A549 (cell line): ENCODE measurements around the gene MAMSTR. TPM values are rescaled to one million over a fixed set of nuclear protein-coding genes. Genes with fewer than 3 reads are reported as not detected.

Experiments used
- ATAC-seq, 2 experiments: fragments of 200-7000 bp in 1 of 2; fragments of >200 bp in 1 of 2; cut with Nextera tagmentation in 1 of 2; cut with Tn5 transposase in 1 of 2; 3 replicates each; pipeline versions ENCODE4 v1.8.0 to v1.9.1; 2018 to 2020; ENCODE audit warnings: mild to moderate bottlenecking in 1 of 2, moderate library complexity in 1 of 2
- CTCF ChIA-PET: fragments of 300-600 bp; sonication (Branson Sonifier 250); formaldehyde crosslinking; extraction: SDS; loops from one replicate; lab custom pipeline; 2021; ENCODE audit warnings: antibody characterized with exemption, inconsistent platforms; lab: Yijun Ruan, JAX
- POLR2A ChIA-PET: fragments of 350-600 bp; formaldehyde crosslinking; extraction: SDS; loops from one replicate; lab custom pipeline; 2021; ENCODE audit warnings: antibody characterized with exemption, inconsistent platforms; lab: Yijun Ruan, JAX
- DNase-seq, 2 experiments: peaks; one replicate each; pipeline versions ENCODE4 v3.0.0 to v3.0.0-alpha.2; 2011 to 2016; ENCODE audit warnings: low read depth in 1 of 2, low spot score in 1 of 2
- FAIRE-seq: peaks from 2 replicates; lab custom pipeline; 2011; peaks lifted over from hg19 to GRCh38; lab: Jason Lieb, UNC
- H3K27ac ChIP-seq, 2 experiments: fragments of >200 bp; sonication (Bioruptor Twin); formaldehyde crosslinking; 3 replicates each; pipeline ENCODE4 v1.5.1; 2016 to 2017
- H3K4me1 ChIP-seq: fragments of >200 bp; sonication (Bioruptor Twin); formaldehyde crosslinking; 3 replicates; pipeline ENCODE4 v1.6.1; 2016
- H3K4me2 ChIP-seq: fragments of >200 bp; sonication (Bioruptor Twin); formaldehyde crosslinking; 3 replicates; pipeline ENCODE4 v1.6.1; 2016
- H3K4me3 ChIP-seq: fragments of >200 bp; sonication (Bioruptor Twin); formaldehyde crosslinking; 3 replicates; pipeline ENCODE4 v1.5.1; 2016
- H3K9me3 ChIP-seq: fragments of >200 bp; sonication (Bioruptor Twin); formaldehyde crosslinking; 3 replicates; pipeline ENCODE4 v1.6.1; 2016
- ATOH8 ChIP-seq: fragments of 250-450 bp; sonication (Bioruptor Pico); IDR thresholded peaks from 2 replicates; pipeline ENCODE4 v1.5.0; 2020; ENCODE audit warnings: low read depth, mild to moderate bottlenecking, moderate library complexity
- BHLHE40 ChIP-seq: IDR thresholded peaks from 2 replicates; pipeline ENCODE4 v1.6.1; 2012; ENCODE audit warnings: low read depth, low read length, inconsistent platforms
- CBX2 ChIP-seq: fragments of 200-600 bp; sonication (generic); IDR thresholded peaks from 2 replicates; pipeline ENCODE4 v1.6.1; 2016; ENCODE audit warnings: low read depth, mild to moderate bottlenecking, borderline replicate concordance
- CHD2 ChIP-seq: fragments of 150-350 bp; IDR thresholded peaks from 2 replicates; pipeline ENCODE4 v1.6.1; 2014; ENCODE audit warnings: low read length; ENCODE audit not compliant: partially characterized antibody
- CHD4 ChIP-seq: fragments of 200-600 bp; sonication (generic); IDR thresholded peaks from 2 replicates; pipeline ENCODE4 v1.6.1; 2016; ENCODE audit warnings: antibody characterized with exemption, mild to moderate bottlenecking, borderline replicate concordance
- EHF ChIP-seq: fragments of 250-450 bp; sonication (Bioruptor Pico); IDR thresholded peaks from 2 replicates; pipeline ENCODE4 v1.5.0; 2020; ENCODE audit warnings: mild to moderate bottlenecking
- EHMT2 ChIP-seq: fragments of 200-600 bp; sonication (generic); IDR thresholded peaks from 2 replicates; pipeline ENCODE4 v1.6.1; 2016; ENCODE audit warnings: antibody characterized with exemption, low read depth, mild to moderate bottlenecking, moderate library complexity
- EP300 ChIP-seq, 2 experiments: fragments of >200 bp; sonication (Bioruptor Twin); formaldehyde crosslinking; IDR thresholded peaks; 2 replicates in 1 of 2; 3 replicates in 1 of 2; pipeline ENCODE4 v1.6.1; 2016 to 2017
- FOSB ChIP-seq: fragments of 250-450 bp; sonication (Bioruptor Pico); IDR thresholded peaks from 2 replicates; pipeline ENCODE4 v1.5.0; 2020; ENCODE audit warnings: mild to moderate bottlenecking, moderate library complexity
- FOSL2 ChIP-seq, 2 experiments: fragments of 450-650 bp in 1 of 2; fragments of >200 bp in 1 of 2; sonication (Bioruptor Twin) in 1 of 2; formaldehyde crosslinking; IDR thresholded peaks; 2 replicates each; pipeline versions ENCODE4 v1.5.0 to v1.6.1; 2016 to 2020; ENCODE audit warnings: mild to moderate bottlenecking in 1 of 2, moderate library complexity in 1 of 2
- FOXS1 ChIP-seq: fragments of 250-450 bp; sonication (Bioruptor Pico); IDR thresholded peaks from 2 replicates; pipeline ENCODE4 v1.5.0; 2020; ENCODE audit warnings: mild to moderate bottlenecking, moderate library complexity
- GATA3 ChIP-seq: IDR thresholded peaks from 2 replicates; pipeline ENCODE4 v1.6.1; 2012; ENCODE audit warnings: borderline replicate concordance
- HEYL ChIP-seq: fragments of 250-450 bp; sonication (Bioruptor Pico); IDR thresholded peaks from 2 replicates; pipeline ENCODE4 v1.8.0; 2021; ENCODE audit warnings: mild to moderate bottlenecking, moderate library complexity
- HMGXB4 ChIP-seq: fragments of 250-450 bp; sonication (Bioruptor Pico); IDR thresholded peaks from 2 replicates; pipeline ENCODE4 v1.5.0; 2021; ENCODE audit warnings: mild to moderate bottlenecking, moderate library complexity, borderline replicate concordance
- HOXA7 ChIP-seq: fragments of 250-450 bp; sonication (Bioruptor Pico); IDR thresholded peaks from 2 replicates; pipeline ENCODE4 v1.5.0; 2020; ENCODE audit warnings: mild to moderate bottlenecking, moderate library complexity
- HOXB5 ChIP-seq: fragments of 250-450 bp; sonication (Bioruptor Pico); IDR thresholded peaks from 2 replicates; pipeline ENCODE4 v1.5.0; 2020; ENCODE audit warnings: mild to moderate bottlenecking, moderate library complexity
- JUNB ChIP-seq: fragments of >200 bp; sonication (Bioruptor Twin); formaldehyde crosslinking; IDR thresholded peaks from 2 replicates; pipeline ENCODE4 v1.6.1; 2016
- KDM5A ChIP-seq: fragments of 200-600 bp; sonication (generic); IDR thresholded peaks from 2 replicates; pipeline ENCODE4 v1.6.1; 2016; ENCODE audit warnings: antibody characterized with exemption, mild to moderate bottlenecking
- MAFK ChIP-seq: fragments of 450-650 bp; IDR thresholded peaks from 2 replicates; pipeline ENCODE4 v1.6.1; 2014; ENCODE audit not compliant: partially characterized antibody
- MAZ ChIP-seq: fragments of 150-350 bp; IDR thresholded peaks from 2 replicates; pipeline ENCODE4 v1.6.1; 2014; ENCODE audit warnings: antibody characterized with exemption, low read depth, low read length, borderline replicate concordance
- NFE2L2 ChIP-seq: fragments of 150-350 bp; conservative IDR thresholded peaks from 2 replicates; pipeline ENCODE4 v1.6.1; 2014; ENCODE audit warnings: low read length
- NPAS2 ChIP-seq: fragments of 250-450 bp; sonication (Bioruptor Pico); IDR thresholded peaks from 2 replicates; pipeline ENCODE4 v1.8.0; 2022; ENCODE audit warnings: mild to moderate bottlenecking, moderate library complexity, borderline replicate concordance
- PBX3 ChIP-seq: IDR thresholded peaks from 2 replicates; pipeline ENCODE4 v1.6.1; 2012
- POLR2AphosphoS2 ChIP-seq: conservative IDR thresholded peaks from 2 replicates; pipeline ENCODE4 v1.6.1; 2012; ENCODE audit warnings: low read length, improper control_type of control experiment, inconsistent platforms
- RAD21 ChIP-seq, 2 experiments: fragments of >200 bp in 1 of 2; sonication (Bioruptor Twin) in 1 of 2; formaldehyde crosslinking in 1 of 2; IDR thresholded peaks in 1 of 2; conservative IDR thresholded peaks in 1 of 2; 2 replicates in 1 of 2; 3 replicates in 1 of 2; pipeline ENCODE4 v1.6.1; 2012 to 2018; ENCODE audit warnings: inconsistent platforms in 1 of 2
- RCOR1 ChIP-seq: fragments of 150-350 bp; IDR thresholded peaks from 2 replicates; pipeline ENCODE4 v1.6.1; 2014; ENCODE audit warnings: antibody characterized with exemption, low read length, low read depth
- RFX5 ChIP-seq: fragments of 450-650 bp; IDR thresholded peaks from 2 replicates; pipeline ENCODE4 v1.7.1; 2014; ENCODE audit warnings: antibody characterized with exemption, mild to moderate bottlenecking, moderate library complexity
- SMC3 ChIP-seq: fragments of >200 bp; sonication (Bioruptor Twin); formaldehyde crosslinking; IDR thresholded peaks from 3 replicates; pipeline ENCODE4 v1.6.1; 2018; ENCODE audit warnings: inconsistent platforms
- TP53 ChIP-seq: fragments of 250-450 bp; sonication (Bioruptor Pico); IDR thresholded peaks from 2 replicates; pipeline ENCODE4 v1.5.0; 2021; ENCODE audit warnings: mild to moderate bottlenecking, moderate library complexity
- ZC3H11A ChIP-seq: fragments of 450-650 bp; IDR thresholded peaks from 2 replicates; pipeline ENCODE4 v1.6.1; 2014; ENCODE audit warnings: antibody characterized with exemption, mild to moderate bottlenecking
- ZNF302 ChIP-seq: fragments of 250-450 bp; sonication (Bioruptor Pico); IDR thresholded peaks from 2 replicates; pipeline ENCODE4 v1.9.0; 2021; ENCODE audit warnings: inconsistent platforms, mild to moderate bottlenecking, moderate library complexity
- WGBS: methylation state at CpG from one replicate; pipeline ENCODE4 v1.1.6; 2017; ENCODE audit errors: missing lambda C conversion rate; 5-methylcytosine and 5-hydroxymethylcytosine counted together
- polyA plus RNA-seq, 4 experiments: library from polyadenylated mRNA; depleted of rRNA in 3 of 4; stranded (reverse); fragments of >200 nt; fragmentation: RNase III in 1 of 4; extraction: RNeasy Plus Mini Kit Qiagen cat#74134 plus additional on column Dnase treatment in 1 of 4; gene quantifications; 2 replicates in 3 of 4; 3 replicates in 1 of 4; pipeline ENCODE4 v1.2.3, GENCODE V29; 2011 to 2017
- TF ChIP-seq, protein P1 (sequence below): fragments of >200 bp; sonication (Bioruptor Twin); formaldehyde crosslinking; IDR thresholded peaks from 3 replicates; pipeline ENCODE4 v1.5.1; 2016
- TF ChIP-seq, protein P2 (sequence below): fragments of >200 bp; sonication (Bioruptor Twin); formaldehyde crosslinking; IDR thresholded peaks from 3 replicates; pipeline ENCODE4 v1.6.1; 2016
- TF ChIP-seq, protein P3 (sequence below): IDR thresholded peaks from 2 replicates; pipeline ENCODE4 v1.6.1; 2012

Gene MAMSTR
- polyA plus RNA-seq, 2 of the 4 experiments (the other 2 are of a cell fraction): 0.44 to 0.52 TPM

- ATAC-seq: peak; percentile 77 to 87
- CTCF ChIA-PET: interaction anchor here (0.6 to 5.4 kb wide), 11 partner anchors 8 to 238 kb away, joined by 3 to 69 read pairs (median 4); partner anchors contain the start of genes HSD17B14 and IZUMO1
These were observed 15.6 kb upstream of the MAMSTR start for GRCh38 chr19:48735031-48735615.

More at GRCh38 chr19:48735031-48735615, 15.6 kb upstream of the MAMSTR start:
- H3K4me3 ChIP-seq: peak overlapping the region; percentile 49
- H3K9me3 ChIP-seq: no peaks in the 10 kb centered on the region
- peak; percentile 85 to 95 for DNase-seq
- no peak for TF ChIP-seq FOSL2 (IDR thresholded peaks at IDR 0.05)
- no peak for TF ChIP-seq FOSL2 (CRISPR knock-in tag; IDR thresholded peaks at IDR 0.05)
- TF ChIP-seq ZC3H11A: no peak
- TF ChIP-seq, protein P1, sequence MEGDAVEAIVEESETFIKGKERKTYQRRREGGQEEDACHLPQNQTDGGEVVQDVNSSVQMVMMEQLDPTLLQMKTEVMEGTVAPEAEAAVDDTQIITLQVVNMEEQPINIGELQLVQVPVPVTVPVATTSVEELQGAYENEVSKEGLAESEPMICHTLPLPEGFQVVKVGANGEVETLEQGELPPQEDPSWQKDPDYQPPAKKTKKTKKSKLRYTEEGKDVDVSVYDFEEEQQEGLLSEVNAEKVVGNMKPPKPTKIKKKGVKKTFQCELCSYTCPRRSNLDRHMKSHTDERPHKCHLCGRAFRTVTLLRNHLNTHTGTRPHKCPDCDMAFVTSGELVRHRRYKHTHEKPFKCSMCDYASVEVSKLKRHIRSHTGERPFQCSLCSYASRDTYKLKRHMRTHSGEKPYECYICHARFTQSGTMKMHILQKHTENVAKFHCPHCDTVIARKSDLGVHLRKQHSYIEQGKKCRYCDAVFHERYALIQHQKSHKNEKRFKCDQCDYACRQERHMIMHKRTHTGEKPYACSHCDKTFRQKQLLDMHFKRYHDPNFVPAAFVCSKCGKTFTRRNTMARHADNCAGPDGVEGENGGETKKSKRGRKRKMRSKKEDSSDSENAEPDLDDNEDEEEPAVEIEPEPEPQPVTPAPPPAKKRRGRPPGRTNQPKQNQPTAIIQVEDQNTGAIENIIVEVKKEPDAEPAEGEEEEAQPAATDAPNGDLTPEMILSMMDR: peak; percentile 28; the same call in 2 of the 3 replicates
- TF ChIP-seq NFE2L2: no peak
- no peak for TF ChIP-seq RCOR1
- no peak for TF ChIP-seq KDM5A
- TF ChIP-seq BHLHE40: no peak
- no peak for TF ChIP-seq EHF
- TF ChIP-seq HOXA7 (CRISPR knock-in tag): no peak
- no peak for TF ChIP-seq MAZ
- TF ChIP-seq POLR2AphosphoS2: no peak
- TF ChIP-seq CHD4: no peak
- TF ChIP-seq NPAS2 (CRISPR knock-in tag): no peak
- TF ChIP-seq CBX2: no peak
- no peak for TF ChIP-seq FOXS1
- TF ChIP-seq MAFK: no peak
- TF ChIP-seq GATA3: no peak
- TF ChIP-seq ATOH8 (CRISPR knock-in tag): no peak
- TF ChIP-seq JUNB: no peak
- no peak for TF ChIP-seq TP53 (CRISPR knock-in tag)
- no peak for TF ChIP-seq EP300 (IDR thresholded peaks at IDR 0.05)
- no peak for TF ChIP-seq HMGXB4
- no peak for TF ChIP-seq SMC3
- TF ChIP-seq, protein P2, sequence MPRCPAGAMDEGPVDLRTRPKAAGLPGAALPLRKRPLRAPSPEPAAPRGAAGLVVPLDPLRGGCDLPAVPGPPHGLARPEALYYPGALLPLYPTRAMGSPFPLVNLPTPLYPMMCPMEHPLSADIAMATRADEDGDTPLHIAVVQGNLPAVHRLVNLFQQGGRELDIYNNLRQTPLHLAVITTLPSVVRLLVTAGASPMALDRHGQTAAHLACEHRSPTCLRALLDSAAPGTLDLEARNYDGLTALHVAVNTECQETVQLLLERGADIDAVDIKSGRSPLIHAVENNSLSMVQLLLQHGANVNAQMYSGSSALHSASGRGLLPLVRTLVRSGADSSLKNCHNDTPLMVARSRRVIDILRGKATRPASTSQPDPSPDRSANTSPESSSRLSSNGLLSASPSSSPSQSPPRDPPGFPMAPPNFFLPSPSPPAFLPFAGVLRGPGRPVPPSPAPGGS: no peak
- no peak for TF ChIP-seq PBX3
- TF ChIP-seq, protein P3, sequence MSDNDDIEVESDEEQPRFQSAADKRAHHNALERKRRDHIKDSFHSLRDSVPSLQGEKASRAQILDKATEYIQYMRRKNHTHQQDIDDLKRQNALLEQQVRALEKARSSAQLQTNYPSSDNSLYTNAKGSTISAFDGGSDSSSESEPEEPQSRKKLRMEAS: peak; percentile 49; the same call in 1 of the 2 replicates
- no peak for TF ChIP-seq EHMT2
- peak; percentile 28 to 35; a peak in 3 of 5 replicates for TF ChIP-seq RAD21 (conservative IDR thresholded peaks at IDR 0.05 in 1 of 2, IDR thresholded peaks at IDR 0.05 in 1 of 2)
- no peak for TF ChIP-seq CHD2
- no peak for TF ChIP-seq ZNF302
- TF ChIP-seq RFX5: peak; percentile 38; the same call in 1 of the 2 replicates
- no peak for TF ChIP-seq FOSB (CRISPR knock-in tag)
- TF ChIP-seq HEYL: no peak
- no peak for TF ChIP-seq HOXB5 (CRISPR knock-in tag)
- TF ChIP-seq, all 56 proteins: peak for 4
- no peak for FAIRE-seq
- POLR2A ChIA-PET: interaction anchor here (0.6 to 2.4 kb wide), 2 partner anchors 14 to 60 kb away, joined by 3 to 5 read pairs; no protein-coding TSS in a partner anchor
- 25% methylated on average over 32 of the region's 38 CpGs for WGBS
- Histone ChIP-seq H3K27ac (peak overlapping the region; percentile 77 to 81), H3K4me1 (peaks cover 16% of the 10 kb centered on the region), H3K4me2 (peak overlapping the region; percentile 72)
